ENCODE results near the gene DAB2IP. TPM values are rescaled to one million over a fixed set of nuclear protein-coding genes. Genes with fewer than 3 reads are reported as not detected.

DAB2IP gene
- total and polyA plus RNA-seq, 2 of the 4 experiments (the other 2 are of a cell fraction) = 5.6 to 17.2 TPM

DNA sequence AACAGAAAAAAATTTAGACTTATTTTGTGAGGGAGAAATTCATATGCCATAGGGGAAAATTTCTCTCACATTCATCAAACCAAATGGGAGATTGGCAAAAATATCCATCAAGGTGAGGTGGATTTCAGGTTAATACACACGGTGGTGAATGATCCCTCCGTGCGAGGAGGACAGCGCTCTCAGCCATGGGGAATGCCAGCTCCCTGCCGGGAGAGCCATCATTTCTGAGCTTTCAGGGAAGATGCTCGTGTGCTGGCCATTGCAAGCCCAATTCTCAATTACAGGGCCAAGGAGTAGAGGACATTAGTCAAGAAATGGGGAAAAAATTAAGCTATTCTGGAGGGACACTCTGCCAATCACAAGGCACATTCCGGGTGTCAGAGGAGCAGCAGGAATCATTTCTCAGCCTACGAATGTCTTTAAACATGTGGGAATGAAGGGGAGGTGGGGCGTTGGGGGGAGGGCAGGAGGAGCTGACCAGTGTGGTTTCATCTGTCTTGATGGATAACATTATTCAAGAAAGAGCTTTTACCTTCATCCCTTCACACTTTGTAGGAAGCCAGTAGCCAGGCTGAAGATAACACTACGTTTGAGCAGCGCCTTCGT lies 165.5 kb downstream of the DAB2IP start:
- H2BK5ac ChIP-seq (ENCODE audit: low read depth, low read length, poor library complexity, severe bottlenecking) = no peak overlapping the region
- no peak overlapping the region for H2AK5ac ChIP-seq (ENCODE audit: low read depth, low read length)
- H2AFZ ChIP-seq (replicated peaks; ENCODE audit: low read length, poor library complexity) = no peak overlapping the region
- H3K18ac ChIP-seq (ENCODE audit: low read depth, low read length) = no peak overlapping the region
- H3K27me3 ChIP-seq (ENCODE audit: control insufficient read depth, insufficient read depth, low read length) = peaks cover 6% of the 10 kb centered on the region; the same call in 1 of the 2 replicates
- ChIA-PET POLR2A (ENCODE audit: unreplicated experiment) (no interaction called here), CTCF (no interaction called here)
- no peak overlapping the region for H3K9ac ChIP-seq (ENCODE audit: low read depth, low read length)
- no peak overlapping the region for H3K4me2 ChIP-seq (ENCODE audit: low read depth, low read length)
- no peak overlapping the region for H3K56ac ChIP-seq (ENCODE audit: extremely low read depth, insufficient read depth, low read length)
- no peak overlapping the region for H2BK15ac ChIP-seq (ENCODE audit: low read depth, low read length)
- H3K79me1 ChIP-seq (ENCODE audit: low read depth in 1 of 2, low read length in 2 of 2) = no peaks in the 10 kb centered on the region
- H2AK9ac ChIP-seq (replicated peaks; ENCODE audit: low read depth, low read length, poor library complexity) = no peak overlapping the region
- H4K8ac ChIP-seq (ENCODE audit: low read depth in 2 of 2, low read length in 2 of 2) = no peak overlapping the region
- DNase-seq (no peak), ATAC-seq (ENCODE audit: low read depth) (no peak)
- in situ Hi-C loops (cut with MboI; ENCODE audit: low sequenced_read_pairs) = no loop called here
- no peaks in the 10 kb centered on the region for H3K9me3 ChIP-seq (ENCODE audit: control insufficient read depth, insufficient read depth, low read length)
- no peak overlapping the region for H3K14ac ChIP-seq (replicated peaks; ENCODE audit: low read depth, low read length)
- no peaks in the 10 kb centered on the region for H4K20me1 ChIP-seq (ENCODE audit: insufficient read depth, low read length)
- intact Hi-C loops (cut with micrococcal nuclease) = no loop called here
- dilution Hi-C loops (cut with HindIII; ENCODE audit: low sequenced_read_pairs, unreplicated experiment) = no loop called here
- BruUV-seq (replicated peaks) = no TSS peak
- no peak overlapping the region for H4K5ac ChIP-seq (ENCODE audit: low read depth, low read length)
- 67% methylated on average over 6 of the region's 12 CpGs; no CpG with 5 or more reads in 1 of the 2 experiments for WGBS, 2 experiments (ENCODE audit: extremely low coverage in 2 of 2, insufficient read length in 1 of 2)
- H3K4me3 ChIP-seq (ENCODE audit: insufficient read depth, low read depth, low read length) = no peak overlapping the region
- H3K4ac ChIP-seq (ENCODE audit: low read depth, low read length) = no peak overlapping the region
- TF ChIP-seq MAFK (IDR thresholded peaks at IDR 0.05; ENCODE audit: low read depth, low read length) = no peak
- no peak for TF ChIP-seq NFE2L2 (IDR thresholded peaks at IDR 0.05; ENCODE audit: low read depth, low read length)
- TF ChIP-seq CHD1 (IDR thresholded peaks at IDR 0.05; ENCODE audit: low read depth, low read length) = no peak
- TF ChIP-seq CTCF (conservative IDR thresholded peaks at IDR 0.05; ENCODE audit: low read depth, low read length) = no peak
- TF ChIP-seq, protein P1, sequence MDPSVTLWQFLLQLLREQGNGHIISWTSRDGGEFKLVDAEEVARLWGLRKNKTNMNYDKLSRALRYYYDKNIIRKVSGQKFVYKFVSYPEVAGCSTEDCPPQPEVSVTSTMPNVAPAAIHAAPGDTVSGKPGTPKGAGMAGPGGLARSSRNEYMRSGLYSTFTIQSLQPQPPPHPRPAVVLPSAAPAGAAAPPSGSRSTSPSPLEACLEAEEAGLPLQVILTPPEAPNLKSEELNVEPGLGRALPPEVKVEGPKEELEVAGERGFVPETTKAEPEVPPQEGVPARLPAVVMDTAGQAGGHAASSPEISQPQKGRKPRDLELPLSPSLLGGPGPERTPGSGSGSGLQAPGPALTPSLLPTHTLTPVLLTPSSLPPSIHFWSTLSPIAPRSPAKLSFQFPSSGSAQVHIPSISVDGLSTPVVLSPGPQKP (IDR thresholded peaks at IDR 0.05; ENCODE audit: borderline replicate concordance, low read depth, low read length) = no peak
- TF ChIP-seq CEBPB (IDR thresholded peaks at IDR 0.05; ENCODE audit: low read depth, low read length) = no peak
- TF ChIP-seq BHLHE40 (IDR thresholded peaks at IDR 0.05; ENCODE audit: low read depth, low read length) = no peak
- no peak for TF ChIP-seq MAZ (IDR thresholded peaks at IDR 0.05; ENCODE audit: borderline replicate concordance, low read depth, low read length)
- TF ChIP-seq FOS (IDR thresholded peaks at IDR 0.05; ENCODE audit: low read depth, low read length) = no peak
- no peak for TF ChIP-seq SMC3 (IDR thresholded peaks at IDR 0.05; ENCODE audit: low read depth, low read length)
- no peak for TF ChIP-seq RFX5 (IDR thresholded peaks at IDR 0.05; ENCODE audit: low read depth, low read length)
- H3K4me1 ChIP-seq (ENCODE audit: control insufficient read depth, insufficient read depth, low read length) = peaks cover 3% of the 10 kb centered on the region; the same call in 1 of the 2 replicates
- no peak overlapping the region for H2BK20ac ChIP-seq (ENCODE audit: low read depth, low read length)
- no peaks in the 10 kb centered on the region for H3K36me3 ChIP-seq (ENCODE audit: control insufficient read depth, insufficient read depth, low read length)
- no peak overlapping the region for H4K91ac ChIP-seq (ENCODE audit: insufficient read depth, low read depth, low read length)
- no peak overlapping the region for H3K23ac ChIP-seq (ENCODE audit: low read depth, low read length)
- H3K27ac ChIP-seq (ENCODE audit: insufficient read depth, low read length) = no peak overlapping the region
- no peak overlapping the region for H2BK120ac ChIP-seq (ENCODE audit: low read depth, low read length)
- H3K9me1 ChIP-seq (ENCODE audit: insufficient read depth, low read length) = no peaks in the 10 kb centered on the region; the same call in 1 of the 2 replicates
